Subcutaneous abdominal adipose tissue (tissue), 5 donors: ENCODE measurements around the gene SFI1.
A peak's percentile ranks its signal among the peaks of the same experiment; 100 is the strongest.

ENCODE experiments used
- H3K27ac ChIP-seq: one replicate; pipeline ENCODE4 v1.7.0; 2013; ENCODE audit warnings: low read depth, mild to moderate bottlenecking, inconsistent platforms, low read length, moderate library complexity
- H3K27me3 ChIP-seq, 5 donors: one replicate each; pipeline ENCODE4 v1.7.0; 2013; ENCODE audit warnings: low read length in 5 of 5, inconsistent platforms in 1 of 5; ENCODE audit not compliant: control insufficient read depth in 5 of 5, insufficient read depth in 4 of 5
- H3K36me3 ChIP-seq, 5 donors: one replicate each; pipeline ENCODE4 v1.7.0; 2013; ENCODE audit warnings: low read length in 5 of 5; ENCODE audit not compliant: control insufficient read depth in 5 of 5, insufficient read depth in 5 of 5
- H3K4me1 ChIP-seq, 5 donors: one replicate each; pipeline ENCODE4 v1.7.0; 2013; ENCODE audit warnings: low read length in 5 of 5, mild to moderate bottlenecking in 3 of 5, moderate library complexity in 1 of 5; ENCODE audit not compliant: control insufficient read depth in 5 of 5, insufficient read depth in 5 of 5
- H3K4me3 ChIP-seq, 5 donors: one replicate each; pipeline ENCODE4 v1.7.0; 2013; ENCODE audit warnings: low read length in 5 of 5, low read depth in 1 of 5
- H3K9ac ChIP-seq, 5 donors: one replicate each; pipeline ENCODE4 v1.7.0; 2013; ENCODE audit warnings: low read length in 5 of 5, mild to moderate bottlenecking in 4 of 5, moderate library complexity in 3 of 5
- H3K9me3 ChIP-seq, 5 donors: one replicate each; pipeline ENCODE4 v1.7.0; 2013; ENCODE audit warnings: low read length in 5 of 5; ENCODE audit not compliant: control insufficient read depth in 5 of 5
- donor health status: healthy.
- donor health status: healthy.
- donor health status: healthy.
- donor health status: healthy.
- donor health status: healthy.

SFI1 gene

GRCh38 chr22:31611061-31611760 lies 114.9 kb downstream of the SFI1 start:
- Histone ChIP-seq H3K27me3 (no peaks in the 10 kb centered on the region), H3K36me3 (peaks cover 0 to 25% (median 5%) of the 10 kb centered on the region in 5 donors), H3K4me1 (peaks cover 9 to 29% (median 27%) of the 10 kb centered on the region in 5 donors), H3K9me3 (no peaks in the 10 kb centered on the region), H3K9ac (no peak overlapping the region), H3K27ac (no peak overlapping the region), H3K4me3 (no peak overlapping the region)

DNA sequence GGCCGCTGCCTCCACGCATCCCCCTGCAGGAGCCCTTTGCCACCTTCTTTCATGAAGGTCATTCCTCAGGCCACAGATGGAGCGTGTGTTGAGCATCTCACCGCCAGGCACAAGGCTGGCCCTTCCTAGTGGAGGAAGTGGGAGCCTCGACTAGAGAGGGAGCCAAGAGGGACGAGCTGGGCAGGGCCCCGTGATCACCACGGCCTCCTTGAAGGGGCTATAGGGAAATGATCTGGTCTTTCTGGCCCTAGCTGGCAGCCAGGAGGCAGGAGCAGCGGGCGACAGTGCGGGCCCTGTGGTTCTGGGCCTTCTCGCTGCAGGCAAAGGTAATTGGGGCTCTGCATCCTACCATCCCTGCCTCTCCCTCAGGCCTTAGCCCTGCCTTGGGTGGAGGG lies 116.6 kb downstream of the SFI1 start:
- Histone ChIP-seq H3K9me3 (no peaks in the 10 kb centered on the region), H3K27ac (no peak overlapping the region), H3K9ac (no peak overlapping the region), H3K4me1 (peaks cover 13 to 39% (median 37%) of the 10 kb centered on the region in 5 donors), H3K36me3 (peaks cover 0 to 37% (median 20%) of the 10 kb centered on the region in 5 donors), H3K4me3 (no peak overlapping the region), H3K27me3 (no peaks in the 10 kb centered on the region)

- H3K4me3 ChIP-seq: no peak overlapping the region
- peaks cover 0 to 37% (median 25%) of the 10 kb centered on the region in 5 donors for H3K36me3 ChIP-seq
- H3K27ac ChIP-seq: no peak overlapping the region
- H3K9ac ChIP-seq: no peak overlapping the region
- H3K9me3 ChIP-seq: no peaks in the 10 kb centered on the region
- H3K27me3 ChIP-seq: no peaks in the 10 kb centered on the region
- peaks cover 13 to 39% (median 37%) of the 10 kb centered on the region in 5 donors for H3K4me1 ChIP-seq
These were observed 117.1 kb downstream of the SFI1 start for GRCh38 chr22:31613286-31613903.

GRCh38 chr22:31613904-31614296 lies 117.6 kb downstream of the SFI1 start:
- Histone ChIP-seq H3K4me3 (no peak overlapping the region), H3K9me3 (no peaks in the 10 kb centered on the region), H3K27ac (no peak overlapping the region), H3K4me1 (peaks cover 13 to 39% (median 37%) of the 10 kb centered on the region in 5 donors), H3K27me3 (no peaks in the 10 kb centered on the region), H3K9ac (peak overlapping the region in 1 of 5 donors; percentile 3), H3K36me3 (peaks cover 0 to 42% (median 30%) of the 10 kb centered on the region in 5 donors)

DNA sequence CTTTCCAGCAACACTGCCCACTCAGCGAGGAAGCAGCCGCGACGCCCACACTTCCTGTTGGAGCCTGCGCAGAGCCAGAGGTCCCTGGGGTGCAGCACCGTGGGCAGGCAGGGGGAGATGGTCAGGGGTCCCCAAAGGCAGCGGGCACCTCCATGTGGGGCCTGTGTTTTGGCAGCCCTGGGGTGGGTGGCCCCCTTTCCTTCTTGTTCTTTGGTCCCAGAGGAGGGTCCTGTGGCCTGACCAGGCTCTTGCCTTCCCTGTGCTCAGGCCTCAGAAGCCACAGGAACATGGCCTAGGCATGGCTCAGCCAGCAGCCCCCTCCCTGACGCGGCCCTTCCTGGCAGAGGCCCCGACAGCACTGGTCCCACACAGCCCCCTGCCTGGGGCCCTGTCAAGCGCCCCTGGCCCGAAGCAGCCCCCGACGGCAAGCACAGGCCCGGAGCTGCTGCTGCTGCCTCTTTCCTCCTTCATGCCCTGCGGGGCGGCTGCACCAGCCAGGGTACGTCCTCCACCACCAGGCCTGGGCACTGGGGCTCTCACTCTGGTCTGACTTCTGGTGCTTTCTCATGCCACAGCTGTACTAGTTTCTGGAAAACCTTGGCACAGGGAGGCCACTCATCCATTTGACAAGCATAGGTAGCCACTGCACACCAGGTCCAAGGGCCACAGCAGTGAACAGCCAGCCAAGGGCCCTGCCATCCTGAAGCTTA lies 118.6 kb downstream of the SFI1 start:
- H3K27me3 ChIP-seq: no peaks in the 10 kb centered on the region
- peaks cover 13 to 39% (median 37%) of the 10 kb centered on the region in 5 donors for H3K4me1 ChIP-seq
- peaks cover 0 to 52% (median 38%) of the 10 kb centered on the region in 5 donors for H3K36me3 ChIP-seq
- H3K27ac ChIP-seq: peak overlapping the region; percentile 50
- H3K4me3 ChIP-seq: no peak overlapping the region
- H3K9ac ChIP-seq: peak overlapping the region in 1 of 5 donors; percentile 56
- no peaks in the 10 kb centered on the region for H3K9me3 ChIP-seq

DNA sequence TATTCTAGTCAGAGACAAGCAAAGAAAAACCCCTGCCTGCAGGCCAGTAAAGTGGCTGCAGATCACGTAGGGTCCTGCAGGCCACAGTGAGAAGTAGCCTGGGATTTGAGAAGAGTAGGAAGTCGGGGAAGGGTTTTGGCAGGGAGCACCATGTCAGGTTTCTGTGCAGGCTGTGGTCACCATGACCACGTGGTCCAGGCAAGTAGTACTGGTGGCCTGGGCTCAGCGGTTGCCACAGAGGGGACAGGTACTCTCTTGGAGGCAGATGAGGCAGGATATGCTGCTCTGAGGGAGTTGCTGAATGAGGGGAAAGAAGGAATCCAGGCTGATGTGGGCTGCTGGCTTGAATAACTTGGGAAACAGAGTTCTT lies 119.1 kb downstream of the SFI1 start:
- H3K4me1 ChIP-seq: peaks cover 13 to 39% (median 37%) of the 10 kb centered on the region in 5 donors
- H3K36me3 ChIP-seq: peaks cover 0 to 56% (median 43%) of the 10 kb centered on the region in 5 donors
- H3K27me3 ChIP-seq: no peaks in the 10 kb centered on the region
- no peaks in the 10 kb centered on the region for H3K9me3 ChIP-seq
- H3K27ac ChIP-seq: peak overlapping the region; percentile 50
- H3K4me3 ChIP-seq: no peak overlapping the region
- no peak overlapping the region for H3K9ac ChIP-seq

DNA sequence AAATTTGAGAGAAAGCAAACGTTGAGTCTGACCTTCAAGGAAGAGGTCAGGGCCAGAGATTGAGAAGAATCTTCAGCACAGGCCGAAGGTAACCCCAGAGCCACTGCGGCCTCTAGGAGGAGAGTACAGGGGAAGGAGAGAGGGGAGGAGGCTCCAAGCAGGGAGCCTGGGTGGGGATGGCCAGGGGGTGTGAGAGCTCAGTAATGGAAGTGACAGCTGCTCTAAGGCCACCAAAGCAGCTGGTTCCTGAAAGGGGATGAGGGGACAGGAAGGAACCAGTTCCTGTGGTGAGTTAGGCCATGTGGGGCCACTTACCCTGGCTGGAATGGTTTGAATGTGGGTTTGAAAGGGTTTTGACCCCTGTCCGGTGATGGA lies 119.6 kb downstream of the SFI1 start:
- Histone ChIP-seq H3K27me3 (no peaks in the 10 kb centered on the region), H3K9ac (no peak overlapping the region), H3K27ac (peak overlapping the region; percentile 50), H3K4me1 (peaks cover 13 to 35% (median 33%) of the 10 kb centered on the region in 5 donors), H3K9me3 (no peaks in the 10 kb centered on the region), H3K4me3 (no peak overlapping the region), H3K36me3 (peaks cover 0 to 56% (median 47%) of the 10 kb centered on the region in 5 donors)

GRCh38 chr22:31616315-31616980 lies 120.1 kb downstream of the SFI1 start:
- Histone ChIP-seq H3K27me3 (no peaks in the 10 kb centered on the region), H3K36me3 (peaks cover 0 to 56% (median 51%) of the 10 kb centered on the region in 5 donors), H3K9me3 (no peaks in the 10 kb centered on the region), H3K4me3 (no peak overlapping the region), H3K4me1 (peaks cover 13 to 34% (median 31%) of the 10 kb centered on the region in 5 donors), H3K27ac (peak overlapping the region; percentile 50), H3K9ac (peak overlapping the region in 1 of 5 donors; percentile 3)

GRCh38 chr22:31618057-31618456 lies 121.7 kb downstream of the SFI1 start:
- no peak overlapping the region for H3K27ac ChIP-seq
- H3K4me1 ChIP-seq: peaks cover 13 to 37% (median 33%) of the 10 kb centered on the region in 5 donors
- peaks cover 0 to 67% (median 60%) of the 10 kb centered on the region in 5 donors for H3K36me3 ChIP-seq
- H3K9ac ChIP-seq: no peak overlapping the region
- H3K9me3 ChIP-seq: no peaks in the 10 kb centered on the region
- H3K27me3 ChIP-seq: no peaks in the 10 kb centered on the region
- no peak overlapping the region for H3K4me3 ChIP-seq
